SIG-M5 treated with dmso at 0.1 percent for 504 hours (cell line): ENCODE data around the gene LPP.
"Not testable (repeated sequence)": the region's sequence is repeated elsewhere in the genome, so short reads cannot be mapped to it uniquely, and the experiment has no call there.

ENCODE experiments used
- DNase-seq: peaks from one replicate; lab custom pipeline; 2025; ENCODE audit not compliant: unreplicated experiment; lab: John Stamatoyannopoulos, UW

Gene LPP

GRCh38 chr3:188421836-188422540 is 268.0 kb downstream of the LPP start:
- peak; percentile 80 for DNase-seq

- not testable (repeated sequence) for DNase-seq
Observed at GRCh38 chr3:188427981-188428380, 274.0 kb downstream of the LPP start.

- DNase-seq: no peak
Observed at GRCh38 chr3:188431040-188431439, 277.1 kb downstream of the LPP start.

- peak; percentile 93 for DNase-seq
Observed at GRCh38 chr3:188431553-188431952, 277.6 kb downstream of the LPP start.

GRCh38 chr3:188432802-188433520 is 279.0 kb downstream of the LPP start:
- peak; percentile 86 for DNase-seq

GRCh38 chr3:188433521-188434150 is 279.7 kb downstream of the LPP start:
- DNase-seq: peak; percentile 55

GRCh38 chr3:188434594-188434993 is 280.6 kb downstream of the LPP start:
- DNase-seq: no peak

- DNase-seq: no peak
Observed at GRCh38 chr3:188435266-188435665, 281.3 kb downstream of the LPP start.

GRCh38 chr3:188437926-188438325 is 284.0 kb downstream of the LPP start:
- no peak for DNase-seq

- DNase-seq: peak; percentile 88
Observed at GRCh38 chr3:188439080-188439479, 285.1 kb downstream of the LPP start.

- no peak for DNase-seq
Observed at GRCh38 chr3:188440340-188440972, 286.5 kb downstream of the LPP start.

- no peak for DNase-seq
Observed at GRCh38 chr3:188442430-188442829, 288.5 kb downstream of the LPP start.

GRCh38 chr3:188445175-188445574 is 291.2 kb downstream of the LPP start:
- DNase-seq: not testable (repeated sequence)

GRCh38 chr3:188446014-188446413 is 292.1 kb downstream of the LPP start:
- DNase-seq: no peak

GRCh38 chr3:188446766-188447165 is 292.8 kb downstream of the LPP start:
- no peak for DNase-seq

GRCh38 chr3:188448813-188449212 is 294.9 kb downstream of the LPP start:
- DNase-seq: no peak

- no peak for DNase-seq
Observed at GRCh38 chr3:188449421-188449820, 295.5 kb downstream of the LPP start.

- DNase-seq: no peak
Observed at GRCh38 chr3:188452158-188452772, 298.3 kb downstream of the LPP start.

- DNase-seq: no peak
Observed at GRCh38 chr3:188453431-188454384, 299.8 kb downstream of the LPP start.

- DNase-seq: no peak
Observed at GRCh38 chr3:188455748-188456147, 301.8 kb downstream of the LPP start.
